ENCODE data around the gene MTHFSD. TPM values are rescaled to one million over a fixed set of nuclear protein-coding genes. Genes with fewer than 3 reads are reported as not detected.
A peak's percentile ranks its signal among the peaks of the same experiment; 100 is the strongest.

MTHFSD gene
- total and polyA plus RNA-seq, 9 donors, result 9.9 to 15.4 (median 12.3) TPM

- no peaks in the 10 kb centered on the region for H3K9me3 ChIP-seq (replicated peaks; ENCODE audit: control insufficient read depth, low read depth, low read length)
- H3K4me3 ChIP-seq (ENCODE audit: low read length), result no peak overlapping the region
- peak; percentile 66 for DNase-seq
- 15% methylated on average over 27 of the region's 31 CpGs for WGBS (ENCODE audit: insufficient coverage)
- no peaks in the 10 kb centered on the region for H3K36me3 ChIP-seq (ENCODE audit: control insufficient read depth, insufficient read depth, low read length)
- H3K27ac ChIP-seq (ENCODE audit: low read length), result no peak overlapping the region
- peaks cover 11% of the 10 kb centered on the region for H3K4me1 ChIP-seq (ENCODE audit: control insufficient read depth, insufficient read depth, low read length)
- H3K27me3 ChIP-seq (ENCODE audit: control insufficient read depth, insufficient read depth, low read length), result peaks cover 98% of the 10 kb centered on the region
Measured at GRCh38 chr16:86519649-86520316, 35.3 kb downstream of the MTHFSD start.

- no peak for DNase-seq
- peaks cover 93% of the 10 kb centered on the region for H3K27me3 ChIP-seq (ENCODE audit: control insufficient read depth, insufficient read depth, low read length)
- H3K9me3 ChIP-seq (replicated peaks; ENCODE audit: control insufficient read depth, low read depth, low read length), result no peaks in the 10 kb centered on the region
- H3K36me3 ChIP-seq (ENCODE audit: control insufficient read depth, insufficient read depth, low read length), result no peaks in the 10 kb centered on the region
- no peak overlapping the region for H3K27ac ChIP-seq (ENCODE audit: low read length)
- 85% methylated on average over 15 of the region's 16 CpGs for WGBS (ENCODE audit: insufficient coverage)
- H3K4me1 ChIP-seq (ENCODE audit: control insufficient read depth, insufficient read depth, low read length), result peaks cover 11% of the 10 kb centered on the region
- no peak overlapping the region for H3K4me3 ChIP-seq (ENCODE audit: low read length)
Measured at GRCh38 chr16:86519007-86519648, 35.9 kb downstream of the MTHFSD start.

- peak; percentile 65 for DNase-seq
- Histone ChIP-seq H3K4me3 (ENCODE audit: low read length) (no peak overlapping the region), H3K27me3 (ENCODE audit: control insufficient read depth, insufficient read depth, low read length) (peaks cover 92% of the 10 kb centered on the region), H3K9me3 (replicated peaks; ENCODE audit: control insufficient read depth, low read depth, low read length) (no peaks in the 10 kb centered on the region), H3K36me3 (ENCODE audit: control insufficient read depth, insufficient read depth, low read length) (no peaks in the 10 kb centered on the region), H3K4me1 (ENCODE audit: control insufficient read depth, insufficient read depth, low read length) (peaks cover 11% of the 10 kb centered on the region), H3K27ac (ENCODE audit: low read length) (no peak overlapping the region)
- 22% methylated on average over 16 of the region's 17 CpGs for WGBS (ENCODE audit: insufficient coverage)
Measured at GRCh38 chr16:86517652-86518258, 37.3 kb downstream of the MTHFSD start.

- H3K4me3 ChIP-seq (ENCODE audit: low read length), result no peak overlapping the region
- H3K36me3 ChIP-seq (ENCODE audit: control insufficient read depth, insufficient read depth, low read length), result no peaks in the 10 kb centered on the region
- DNase-seq, result no peak
- peaks cover 11% of the 10 kb centered on the region for H3K4me1 ChIP-seq (ENCODE audit: control insufficient read depth, insufficient read depth, low read length)
- H3K27ac ChIP-seq (ENCODE audit: low read length), result no peak overlapping the region
- peaks cover 92% of the 10 kb centered on the region for H3K27me3 ChIP-seq (ENCODE audit: control insufficient read depth, insufficient read depth, low read length)
- no CpG with 5 or more reads among the region's 9 CpGs for WGBS (ENCODE audit: insufficient coverage)
- no peaks in the 10 kb centered on the region for H3K9me3 ChIP-seq (replicated peaks; ENCODE audit: control insufficient read depth, low read depth, low read length)
Measured at GRCh38 chr16:86517033-86517432, 38.0 kb downstream of the MTHFSD start.

GRCh38 chr16:86516623-86517003 is 38.4 kb downstream of the MTHFSD start:
- DNase-seq, result no peak
- WGBS (ENCODE audit: insufficient coverage), result 3% methylated on average over 28 of the region's 29 CpGs
- no peaks in the 10 kb centered on the region for H3K36me3 ChIP-seq (ENCODE audit: control insufficient read depth, insufficient read depth, low read length)
- H3K9me3 ChIP-seq (replicated peaks; ENCODE audit: control insufficient read depth, low read depth, low read length), result no peaks in the 10 kb centered on the region
- H3K4me1 ChIP-seq (ENCODE audit: control insufficient read depth, insufficient read depth, low read length), result peaks cover 11% of the 10 kb centered on the region
- no peak overlapping the region for H3K4me3 ChIP-seq (ENCODE audit: low read length)
- peaks cover 92% of the 10 kb centered on the region for H3K27me3 ChIP-seq (ENCODE audit: control insufficient read depth, insufficient read depth, low read length)
- no peak overlapping the region for H3K27ac ChIP-seq (ENCODE audit: low read length)

- no peak for DNase-seq
- H3K4me1 ChIP-seq (ENCODE audit: control insufficient read depth, insufficient read depth, low read length), result peaks cover 11% of the 10 kb centered on the region
- H3K36me3 ChIP-seq (ENCODE audit: control insufficient read depth, insufficient read depth, low read length), result no peaks in the 10 kb centered on the region
- H3K4me3 ChIP-seq (ENCODE audit: low read length), result no peak overlapping the region
- peaks cover 92% of the 10 kb centered on the region for H3K27me3 ChIP-seq (ENCODE audit: control insufficient read depth, insufficient read depth, low read length)
- under 1% methylated on average over 55 of the region's 64 CpGs for WGBS (ENCODE audit: insufficient coverage)
- H3K9me3 ChIP-seq (replicated peaks; ENCODE audit: control insufficient read depth, low read depth, low read length), result no peaks in the 10 kb centered on the region
- no peak overlapping the region for H3K27ac ChIP-seq (ENCODE audit: low read length)
Measured at GRCh38 chr16:86515777-86516622, 39.0 kb downstream of the MTHFSD start.

GRCh38 chr16:86515413-86515776 is 39.6 kb downstream of the MTHFSD start:
- Histone ChIP-seq H3K4me3 (ENCODE audit: low read length) (no peak overlapping the region), H3K4me1 (ENCODE audit: control insufficient read depth, insufficient read depth, low read length) (peaks cover 17% of the 10 kb centered on the region), H3K36me3 (ENCODE audit: control insufficient read depth, insufficient read depth, low read length) (no peaks in the 10 kb centered on the region), H3K27me3 (ENCODE audit: control insufficient read depth, insufficient read depth, low read length) (peaks cover 91% of the 10 kb centered on the region), H3K27ac (ENCODE audit: low read length) (no peak overlapping the region), H3K9me3 (replicated peaks; ENCODE audit: control insufficient read depth, low read depth, low read length) (no peaks in the 10 kb centered on the region)
- no peak for DNase-seq
- WGBS (ENCODE audit: insufficient coverage), result 2% methylated on average over 24 of the region's 29 CpGs

- Histone ChIP-seq H3K27me3 (ENCODE audit: control insufficient read depth, insufficient read depth, low read length) (peaks cover 90% of the 10 kb centered on the region), H3K9me3 (replicated peaks; ENCODE audit: control insufficient read depth, low read depth, low read length) (no peaks in the 10 kb centered on the region), H3K4me3 (ENCODE audit: low read length) (no peak overlapping the region), H3K27ac (ENCODE audit: low read length) (no peak overlapping the region), H3K4me1 (ENCODE audit: control insufficient read depth, insufficient read depth, low read length) (peaks cover 18% of the 10 kb centered on the region), H3K36me3 (ENCODE audit: control insufficient read depth, insufficient read depth, low read length) (no peaks in the 10 kb centered on the region)
- DNase-seq, result no peak
- WGBS (ENCODE audit: insufficient coverage), result 40% methylated on average over 1 of the region's 18 CpGs
Measured at GRCh38 chr16:86514481-86515376, 40.3 kb downstream of the MTHFSD start.

- 11% methylated on average over 14 of the region's 35 CpGs for WGBS (ENCODE audit: insufficient coverage)
- H3K4me3 ChIP-seq (ENCODE audit: low read length), result no peak overlapping the region
- no peak overlapping the region for H3K27ac ChIP-seq (ENCODE audit: low read length)
Measured at GRCh38 chr16:86513471-86514277, 41.4 kb downstream of the MTHFSD start.

More at GRCh38 chr16:86513471-86514277, 41.4 kb downstream of the MTHFSD start:
- no peak for DNase-seq
- no peaks in the 10 kb centered on the region for H3K36me3 ChIP-seq (ENCODE audit: control insufficient read depth, insufficient read depth, low read length)
- H3K9me3 ChIP-seq (replicated peaks; ENCODE audit: control insufficient read depth, low read depth, low read length), result no peaks in the 10 kb centered on the region
- peaks cover 90% of the 10 kb centered on the region for H3K27me3 ChIP-seq (ENCODE audit: control insufficient read depth, insufficient read depth, low read length)
- peaks cover 25% of the 10 kb centered on the region for H3K4me1 ChIP-seq (ENCODE audit: control insufficient read depth, insufficient read depth, low read length)

All from muscle of leg (tissue), 11 donors.